Heart right ventricle (tissue), 16 donors: ENCODE data around the gene BACH1. TPM values are rescaled to one million over a fixed set of nuclear protein-coding genes. Genes with fewer than 3 reads are reported as not detected.
A peak's percentile ranks its signal among the peaks of the same experiment; 100 is the strongest.

Source experiments
- ATAC-seq, 8 donors: fragments of 200-7000 bp; cut with Tn5 transposase; one replicate each; pipeline ENCODE4 v1.9.1; 2020; ENCODE audit warnings: mild to moderate bottlenecking in 8 of 8, moderate library complexity in 8 of 8, moderate number of reproducible peaks in 1 of 8
- DNase-seq, 2 donors: peaks; one replicate each; pipeline ENCODE4 v3.0.0-alpha.2; 2020
- H3K27ac ChIP-seq, 10 donors: fragments of 200-600 bp; sonication (generic) in 2 of 10; one replicate each; pipeline versions ENCODE4 v1.5.0 to v1.8.0; 2020 to 2022; ENCODE audit warnings: mild to moderate bottlenecking in 3 of 10
- H3K27me3 ChIP-seq, 7 donors: fragments of 200-600 bp; one replicate each; pipeline ENCODE4 v1.8.0; 2021 to 2022; ENCODE audit warnings: mild to moderate bottlenecking in 2 of 7
- H3K36me3 ChIP-seq, 9 donors: fragments of 200-600 bp; sonication (generic) in 1 of 9; one replicate each; pipeline versions ENCODE4 v1.5.0 to v1.8.0; 2020 to 2022; ENCODE audit warnings: mild to moderate bottlenecking in 2 of 9
- H3K4me1 ChIP-seq, 9 donors: fragments of 200-600 bp; sonication (generic) in 1 of 9; one replicate each; pipeline versions ENCODE4 v1.5.0 to v1.8.0; 2020 to 2022; ENCODE audit warnings: mild to moderate bottlenecking in 4 of 9
- H3K4me3 ChIP-seq, 10 donors: fragments of 200-600 bp; sonication (generic) in 2 of 10; one replicate each; pipeline versions ENCODE4 v1.5.0 to v1.8.0; 2020 to 2022; ENCODE audit warnings: mild to moderate bottlenecking in 7 of 10, moderate library complexity in 2 of 10
- H3K9me3 ChIP-seq, 11 donors: fragments of 200-600 bp in 10 of 11; sonication (generic) in 2 of 11; one replicate each; pipeline versions ENCODE4 v1.5.0 to v1.8.0; 2013 to 2022; ENCODE audit warnings: mild to moderate bottlenecking in 2 of 11, control low read depth in 1 of 11, moderate library complexity in 1 of 11
- CTCF ChIP-seq, 9 donors: fragments of 200-600 bp; sonication (generic) in 2 of 9; IDR thresholded peaks; one replicate each; pipeline versions ENCODE4 v1.5.0 to v1.8.0; 2021 to 2022; ENCODE audit warnings: antibody characterized with exemption in 9 of 9, mild to moderate bottlenecking in 5 of 9, moderate library complexity in 1 of 9
- WGBS, 2 donors: extraction: QIAGEN DNeasy Blood & Tissue Kit; methylation state at CpG; one replicate each; pipeline ENCODE4 v1.1.7; 2013; ENCODE audit warnings: inconsistent platforms in 1 of 2; 5-methylcytosine and 5-hydroxymethylcytosine counted together
- intact Hi-C, 10 donors: fragments of 100-400 bp; cut with DNase I; formaldehyde crosslinking; loops; one replicate each; pipeline versions ENCODE4 v1.11.1 to v1.14.2; 2022
- polyA plus RNA-seq, 2 donors: library from polyadenylated mRNA; stranded (reverse); fragments of 200-250 nt; gene quantifications; one replicate each; pipeline ENCODE4 v1.2.3, GENCODE V29; 2013
- total RNA-seq, 10 donors: library from RNA; stranded (reverse); fragmentation: NEBNext Ultra II Directional in 3 of 10; extraction: Animal tissue kit (Norgen Biotek cat#: 25700) in 3 of 10; gene quantifications; one replicate each; pipeline versions ENCODE4 v1.2.1 to v1.2.4, GENCODE V29; 2021 to 2023
- donor health status: Arrhythmogenic right ventricular cardiomyopathy.
- donor health status: ischemic (EF 13 %, LVEDD 7.1; RV severe dilation, severe dysfunction).
- donor health status: healthy with polysubstance abuse.
- donor health status: DM: no; HTN: yes; CAD: no.
- donor health status: DM: no; HTN: no; CAD: no.
- donor health status: ischemic (EF 25% LVEDD 6.9; RV normal size, moderate dysfunction).
- donor health status: ischemic (EF 25% LVEDD 5.7; RV mildly dilated, moderate dysfunction).
- donor health status: healthy.
- donor health status: DM: yes; HTN: yes; CAD: no.
- donor health status: Ischemic cardiomyopathy.
- donor health status: ischemic (EF 35%, LVEDD 5.7; RV mildly dilated, moderate dysfunction).
- donor health status: nonischemic (EF 11% LVEDD 7.7; RV severe dilation, severe dysfunction).
- donor health status: DM: yes; HTN: yes; CAD: no.
- donor health status: PGD.
- donor health status: ischemic (EF 29% LVEDD 5.4; RV normal size, mild dysfunction).
- donor health status: nonischemic (EF 23%, LVEDD 6.1; RV moderate dilation, normal function).

The BACH1 gene
- total and polyA plus RNA-seq, 12 donors = 2.7 to 78.7 (median 44.5) TPM

DNA sequence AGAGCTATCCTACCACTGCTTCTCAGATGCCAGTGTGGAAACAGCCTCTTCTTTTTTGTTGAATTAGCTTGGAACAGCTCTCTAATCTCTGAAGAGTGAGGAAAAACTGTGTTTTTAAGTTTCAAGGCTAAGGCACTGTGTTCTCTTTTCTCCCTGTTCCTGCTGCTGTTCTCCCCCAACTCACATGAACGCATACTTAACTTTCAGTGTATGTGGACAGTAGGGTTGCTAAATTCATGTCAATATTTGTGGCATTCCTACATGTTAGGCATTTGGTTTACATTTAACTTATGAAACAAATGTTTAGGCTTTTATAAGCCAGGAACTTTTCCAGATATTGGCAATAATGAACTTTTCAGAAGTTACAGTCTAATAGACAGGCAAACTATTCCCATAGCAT lies 6.8 kb downstream of the BACH1 start:
- H3K9me3 ChIP-seq = no peaks in the 10 kb centered on the region
- H3K27me3 ChIP-seq = no peaks in the 10 kb centered on the region
- TF ChIP-seq CTCF (IDR thresholded peaks at IDR 0.05) = no peak
- 3 to 84% methylated on average over 1 of the region's 1 CpG for WGBS, 2 donors
- peaks cover 0 to 5% (median 0%) of the 10 kb centered on the region in 9 donors for H3K36me3 ChIP-seq
- ATAC-seq (no peak), DNase-seq (no peak)
- H3K4me1 ChIP-seq = peaks cover 4 to 97% (median 67%) of the 10 kb centered on the region in 9 donors
- intact Hi-C loops = no loop called here
- H3K4me3 ChIP-seq = no peak overlapping the region
- peak overlapping the region in 4 of 10 donors; percentile 35 to 45 (median 40) for H3K27ac ChIP-seq

- intact Hi-C loops = no loop called here
- H3K27ac ChIP-seq = no peak overlapping the region
- no peak for TF ChIP-seq CTCF (IDR thresholded peaks at IDR 0.05)
Measured at GRCh38 chr21:29306920-29307319, 8.2 kb downstream of the BACH1 start.

DNA sequence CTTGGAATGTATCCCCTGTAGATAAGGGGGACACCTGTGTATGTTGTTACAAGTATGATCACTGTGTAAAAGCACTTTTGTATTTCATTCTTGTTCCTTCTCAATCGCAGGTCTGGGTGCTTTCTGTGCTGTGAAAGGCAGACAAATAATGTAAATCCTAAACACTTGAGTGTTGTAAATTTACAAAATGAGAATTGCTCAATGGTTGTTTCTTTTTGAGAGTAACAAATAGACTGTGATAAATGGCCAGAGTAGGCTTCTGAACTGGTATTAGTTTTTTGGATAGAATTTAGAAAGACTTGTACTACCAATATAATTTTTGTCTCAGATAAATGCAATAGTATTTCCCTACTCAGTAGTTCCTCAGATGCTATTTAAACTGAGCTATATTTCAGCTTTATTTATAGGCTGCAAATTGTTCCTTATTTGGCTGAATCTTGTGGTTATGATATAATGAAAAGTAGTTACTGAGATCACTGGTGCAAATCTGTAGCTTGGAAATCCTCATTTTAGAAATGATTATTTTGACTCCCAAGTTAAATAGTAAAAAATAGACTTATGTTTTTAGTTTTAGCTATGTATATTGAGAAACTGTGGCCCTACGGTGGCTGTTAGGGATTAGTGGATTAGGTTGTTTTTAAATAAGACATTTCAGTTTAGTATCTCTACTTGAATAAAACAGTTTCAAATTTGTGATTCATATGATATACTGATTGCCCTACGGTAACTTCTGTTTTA lies 9.2 kb downstream of the BACH1 start:
- WGBS, 2 donors = 79 to 86% methylated on average over 3 of the region's 3 CpGs
- intact Hi-C loops = no loop called here
- no peak for TF ChIP-seq CTCF (IDR thresholded peaks at IDR 0.05)
- Histone ChIP-seq H3K36me3 (peaks cover 0 to 5% (median 0%) of the 10 kb centered on the region in 9 donors), H3K4me3 (no peak overlapping the region), H3K27ac (no peak overlapping the region), H3K4me1 (peaks cover 3 to 84% (median 46%) of the 10 kb centered on the region in 9 donors), H3K27me3 (no peaks in the 10 kb centered on the region), H3K9me3 (no peaks in the 10 kb centered on the region)
- no peak for ATAC-seq
- DNase-seq = no peak

More at GRCh38 chr21:29306920-29307319, 8.2 kb downstream of the BACH1 start:
- Histone ChIP-seq H3K9me3 (no peaks in the 10 kb centered on the region), H3K36me3 (peaks cover 0 to 5% (median 0%) of the 10 kb centered on the region in 9 donors), H3K4me3 (no peak overlapping the region), H3K4me1 (peaks cover 3 to 91% (median 54%) of the 10 kb centered on the region in 9 donors), H3K27me3 (no peaks in the 10 kb centered on the region)
- peak in 1 of 8 donors; percentile 22 for ATAC-seq
- WGBS, 2 donors = 76 to 78% methylated on average over 3 of the region's 3 CpGs
- DNase-seq = no peak

- 95 to 96% methylated on average over 2 of the region's 2 CpGs for WGBS, 2 donors
- ATAC-seq (no peak), DNase-seq (no peak)
- H3K36me3 ChIP-seq = peaks cover 0 to 5% (median 0%) of the 10 kb centered on the region in 9 donors
- no peak overlapping the region for H3K27ac ChIP-seq
- H3K4me1 ChIP-seq = peaks cover 3 to 84% (median 47%) of the 10 kb centered on the region in 9 donors
- H3K9me3 ChIP-seq = no peaks in the 10 kb centered on the region
- intact Hi-C loops = no loop called here
- no peaks in the 10 kb centered on the region for H3K27me3 ChIP-seq
- TF ChIP-seq CTCF (IDR thresholded peaks at IDR 0.05) = no peak
- no peak overlapping the region for H3K4me3 ChIP-seq
Measured at GRCh38 chr21:29308456-29308783, 9.7 kb downstream of the BACH1 start.
